Daoy (cell line): ENCODE data around the gene RUNX1. TPM values are rescaled to one million over a fixed set of nuclear protein-coding genes. Genes with fewer than 3 reads are reported as not detected.

Experiments used
- DNase-seq: peaks from one replicate; pipeline ENCODE4 v3.0.0-alpha.2; 2015; ENCODE audit warnings: low read depth
- total RNA-seq: library from RNA; depleted of rRNA; stranded (reverse); fragments of >200 nt; shearing (Covaris generic); gene quantifications from 2 replicates; pipeline ENCODE4 v1.2.3, GENCODE V29; 2014

Gene RUNX1
- total RNA-seq, 1 experiment from 2014 or later: 9.5 TPM

DNA sequence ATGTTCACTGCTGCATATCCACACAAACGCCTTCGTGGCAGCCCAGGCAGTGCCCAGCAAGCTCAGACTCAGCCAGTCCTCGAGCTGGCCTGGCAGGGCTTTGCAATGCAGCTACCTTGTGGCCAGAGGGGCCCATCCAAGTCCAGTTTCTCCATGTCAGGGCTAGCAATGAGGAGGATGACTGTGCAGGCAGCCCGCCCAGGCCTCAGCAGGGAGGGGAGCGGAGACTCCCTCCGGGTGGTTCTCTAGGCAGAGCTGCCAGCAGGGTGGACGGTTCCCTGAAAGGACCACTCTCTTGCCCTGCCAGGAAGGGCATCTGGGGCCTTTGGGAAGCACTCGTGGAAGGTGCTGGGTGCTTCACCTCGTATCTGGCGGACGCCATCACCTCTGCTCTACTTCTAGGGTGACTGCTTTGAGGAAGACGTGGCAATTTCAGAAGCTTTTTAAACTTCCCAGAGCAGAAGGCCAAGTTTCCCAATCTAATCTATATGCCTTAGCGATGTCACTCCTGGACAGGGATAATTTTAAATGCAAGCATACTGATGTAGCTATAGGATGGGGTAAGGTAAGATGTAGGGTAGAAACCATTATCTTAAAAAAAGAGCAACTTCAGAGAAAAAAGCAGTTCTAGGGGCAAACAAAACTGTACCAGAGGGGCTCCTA is 56.2 kb downstream of the RUNX1 start:
- peak; percentile 89 for DNase-seq

DNA sequence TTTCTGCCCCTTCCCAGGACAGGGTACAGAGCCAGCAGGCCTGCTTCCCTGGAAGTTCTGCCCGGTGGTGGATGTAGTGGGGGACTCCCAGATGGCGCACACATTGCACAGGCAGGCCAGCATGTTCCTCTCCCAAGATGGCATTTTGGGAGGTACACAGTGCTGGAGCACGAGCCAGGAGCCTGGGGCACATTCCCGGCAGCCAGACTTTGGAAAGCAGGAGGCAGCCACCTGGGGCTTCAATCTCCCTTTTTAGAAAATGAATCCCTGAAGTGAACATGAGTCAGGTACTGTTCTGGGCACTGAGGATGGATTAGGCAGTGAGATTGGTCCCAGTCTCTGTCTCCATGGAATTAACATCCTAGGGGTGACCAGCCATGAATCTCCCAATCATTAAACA is 56.9 kb downstream of the RUNX1 start:
- DNase-seq: no peak

DNA sequence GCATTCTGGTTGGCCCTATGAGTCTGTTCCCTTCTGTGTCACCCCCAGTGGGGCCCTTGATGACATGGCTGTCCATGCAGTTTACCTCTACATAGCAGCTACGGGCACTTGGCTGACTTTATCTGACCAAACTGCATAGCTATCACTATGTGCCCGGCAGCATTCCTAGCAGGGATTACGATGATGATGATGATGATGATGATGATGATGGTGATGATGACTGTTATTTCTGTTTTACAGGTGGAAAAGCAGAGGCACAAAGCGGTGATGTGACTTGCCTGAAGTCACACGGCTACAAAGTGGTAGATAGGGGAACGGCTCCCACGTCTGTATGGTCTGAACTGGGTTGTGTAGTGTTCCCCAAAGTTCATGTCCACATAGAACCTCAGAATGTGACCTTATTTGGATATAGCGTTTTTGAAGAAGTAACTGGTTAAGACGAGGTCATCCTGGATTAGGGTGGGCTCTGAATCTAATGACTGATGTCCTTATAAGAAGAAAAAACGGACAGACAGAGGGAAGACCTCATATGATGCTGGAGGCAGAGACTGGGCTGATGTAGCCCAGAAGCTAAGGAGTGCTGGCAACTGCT is 57.6 kb downstream of the RUNX1 start:
- no peak for DNase-seq

DNA sequence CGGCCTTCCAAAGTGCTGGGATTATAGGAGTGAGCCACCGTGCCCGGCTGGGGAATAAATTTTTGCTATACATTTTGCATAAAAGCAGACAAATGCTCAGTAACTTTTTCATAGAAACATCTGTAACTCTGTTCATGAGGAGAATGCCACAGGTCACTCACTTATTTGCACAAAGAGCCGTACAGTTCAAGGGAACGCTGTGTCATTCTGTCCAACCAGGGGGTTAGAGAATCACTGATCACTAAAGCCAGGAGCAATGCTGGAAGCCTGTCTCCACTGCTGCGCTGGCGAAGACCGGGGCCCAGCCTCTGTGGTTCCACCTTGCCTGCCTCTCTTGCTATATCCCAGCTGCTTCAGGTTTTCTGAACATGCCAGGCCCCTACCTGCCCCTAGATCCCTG is 58.3 kb downstream of the RUNX1 start:
- DNase-seq: no peak

DNA sequence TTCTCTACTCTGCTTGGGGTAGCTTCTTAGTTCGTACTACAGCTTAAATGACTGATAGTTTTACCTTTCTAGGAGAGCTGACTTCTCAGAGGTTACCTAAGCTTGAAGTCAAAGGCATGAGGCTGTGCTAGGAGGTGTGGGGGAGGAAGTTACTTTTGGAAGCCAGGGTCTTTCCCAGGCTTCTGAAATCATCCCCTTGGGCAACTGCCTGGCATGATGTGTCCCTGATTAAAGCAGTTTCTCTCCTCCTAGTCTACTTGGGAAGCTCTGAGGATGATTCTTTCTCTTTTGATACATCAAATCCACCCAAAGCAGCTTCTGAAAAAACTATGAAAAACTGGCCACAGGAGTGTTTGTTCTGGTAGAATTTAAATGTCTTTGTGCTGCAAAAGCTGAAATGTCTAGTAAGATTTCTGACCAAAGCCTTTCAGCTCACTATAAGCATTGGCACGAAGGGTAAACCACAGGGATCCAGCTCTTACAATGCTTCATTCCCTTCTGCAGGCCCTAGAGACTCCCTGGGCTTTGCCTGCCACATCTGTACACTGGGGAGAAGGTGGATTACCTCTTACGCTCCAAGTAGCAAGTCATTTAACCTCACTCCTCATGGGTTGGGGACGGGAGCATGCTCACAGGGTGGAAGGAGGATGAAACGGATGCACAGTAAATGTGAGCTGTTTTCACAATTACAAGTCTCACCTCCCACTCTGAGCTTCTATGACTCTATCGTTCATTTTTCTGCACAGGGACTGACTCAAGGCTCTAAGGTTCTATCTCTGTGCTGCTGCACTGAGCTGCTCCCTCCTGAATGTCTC is 59.6 kb downstream of the RUNX1 start:
- DNase-seq: peak; percentile 71

GRCh38 chr21:34988625-34989024 is 60.5 kb downstream of the RUNX1 start:
- no peak for DNase-seq

- no peak for DNase-seq
Measured at GRCh38 chr21:34988139-34988538, 61.0 kb downstream of the RUNX1 start.

GRCh38 chr21:34987501-34988072 is 61.5 kb downstream of the RUNX1 start:
- DNase-seq: no peak

DNA sequence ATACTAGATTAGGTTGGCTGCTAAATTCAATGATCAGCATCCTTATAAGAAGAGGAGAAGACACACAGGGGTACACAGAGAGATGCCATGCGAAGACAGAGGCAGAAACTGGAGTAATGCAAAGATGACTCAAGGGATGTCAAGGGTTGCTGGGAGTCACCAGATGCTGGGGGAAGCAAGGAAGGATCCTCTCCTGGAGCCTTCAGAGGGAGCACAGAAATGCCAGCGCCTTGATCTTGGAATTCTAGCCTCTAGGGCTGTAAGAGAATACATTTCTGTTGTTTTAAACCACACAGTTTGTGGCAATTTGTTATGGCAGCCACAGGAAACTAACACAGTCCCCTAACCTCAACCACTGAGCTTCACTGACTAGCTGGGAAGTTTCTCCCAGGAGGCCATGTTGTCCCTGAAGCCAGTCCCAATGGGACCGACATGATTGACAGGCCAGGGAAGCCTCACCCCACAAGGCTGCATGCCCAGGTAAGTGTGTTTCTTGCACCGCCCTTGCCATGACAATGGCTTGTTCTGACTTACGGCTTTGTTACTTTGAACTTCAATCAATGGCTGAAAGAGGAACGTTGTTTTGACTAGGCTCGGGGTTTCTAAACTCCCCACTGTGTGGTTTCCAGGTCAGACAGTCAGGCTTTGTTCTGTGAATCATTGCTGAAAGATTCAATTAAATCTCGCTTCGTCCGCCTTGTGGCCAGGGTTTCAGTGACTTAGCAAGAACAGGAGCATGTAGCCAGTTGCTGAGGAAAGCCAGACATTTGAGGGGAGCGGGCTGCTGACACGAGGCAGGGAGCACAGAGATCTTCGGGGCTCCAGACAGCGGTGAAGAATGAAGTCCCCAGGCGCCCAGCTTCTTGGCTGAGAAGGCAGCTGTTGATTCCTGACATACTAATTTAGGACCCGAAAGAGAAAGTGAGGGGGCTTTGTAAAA is 62.3 kb downstream of the RUNX1 start:
- DNase-seq: peak; percentile 94

- no peak for DNase-seq
Measured at GRCh38 chr21:34984356-34985058, 64.6 kb downstream of the RUNX1 start.

- DNase-seq: peak; percentile 78
Measured at GRCh38 chr21:34983680-34984086, 65.4 kb downstream of the RUNX1 start.

DNA sequence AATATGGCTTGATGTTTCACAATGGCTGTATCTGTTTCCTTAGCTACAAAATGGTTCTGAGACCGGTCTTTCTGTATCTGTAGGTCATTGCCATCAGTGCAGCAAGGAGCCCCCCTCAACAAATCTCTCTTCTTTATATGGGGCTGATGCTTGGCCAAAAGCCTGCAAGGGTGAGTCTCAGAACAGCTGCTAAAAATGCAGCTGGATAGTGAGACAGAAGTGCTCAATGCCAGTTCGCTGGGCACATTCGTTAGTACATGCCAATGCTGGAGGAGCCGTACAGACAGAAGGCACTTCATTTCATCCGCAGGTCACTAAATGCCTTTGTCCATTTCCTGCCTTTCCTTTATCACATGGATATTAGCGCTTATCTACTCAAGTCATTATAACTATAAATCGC is 67.3 kb downstream of the RUNX1 start:
- DNase-seq: no peak

- no peak for DNase-seq
Measured at GRCh38 chr21:34980423-34981115, 68.5 kb downstream of the RUNX1 start.

GRCh38 chr21:34979383-34979782 is 69.7 kb downstream of the RUNX1 start:
- no peak for DNase-seq

DNA sequence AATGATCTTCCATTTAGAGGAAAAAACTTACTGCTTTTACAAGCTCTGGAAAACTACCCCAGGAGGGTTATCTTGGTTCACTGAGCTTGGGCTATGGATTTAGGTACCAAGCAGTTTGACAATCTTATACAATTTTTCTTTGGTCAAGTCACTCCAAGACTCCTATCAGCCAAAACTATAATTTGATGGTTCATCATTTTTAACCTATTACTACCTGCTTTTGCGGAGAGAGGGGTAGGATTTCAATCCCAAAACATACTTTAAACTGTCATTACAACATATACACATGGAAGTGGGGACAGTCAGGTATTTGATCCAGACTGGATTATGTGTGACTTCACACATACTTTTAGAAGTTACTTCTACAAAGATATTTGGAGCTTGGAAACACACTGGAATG is 71.8 kb downstream of the RUNX1 start:
- DNase-seq: no peak

- no peak for DNase-seq
Measured at GRCh38 chr21:34974162-34974981, 74.7 kb downstream of the RUNX1 start.

- no peak for DNase-seq
Measured at GRCh38 chr21:34973685-34974084, 75.4 kb downstream of the RUNX1 start.

DNA sequence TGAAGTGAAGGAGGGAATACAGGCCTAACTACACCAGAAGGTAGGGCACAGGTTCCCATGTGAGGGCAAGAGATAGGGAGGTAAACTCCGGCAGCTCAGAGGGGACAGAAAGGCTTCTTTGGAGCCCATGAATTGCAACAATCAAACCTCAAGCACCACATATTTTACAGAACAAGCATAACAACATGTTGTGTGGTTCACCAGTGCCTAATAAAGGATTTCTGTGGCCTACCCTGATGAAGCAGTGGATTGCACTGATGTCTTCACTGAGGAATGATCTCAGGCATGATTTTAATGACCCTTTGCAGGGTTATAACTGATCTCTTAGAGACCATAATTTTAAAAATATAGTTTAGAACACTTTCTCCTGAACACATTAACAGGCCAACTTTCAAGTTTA is 77.4 kb downstream of the RUNX1 start:
- no peak for DNase-seq

DNA sequence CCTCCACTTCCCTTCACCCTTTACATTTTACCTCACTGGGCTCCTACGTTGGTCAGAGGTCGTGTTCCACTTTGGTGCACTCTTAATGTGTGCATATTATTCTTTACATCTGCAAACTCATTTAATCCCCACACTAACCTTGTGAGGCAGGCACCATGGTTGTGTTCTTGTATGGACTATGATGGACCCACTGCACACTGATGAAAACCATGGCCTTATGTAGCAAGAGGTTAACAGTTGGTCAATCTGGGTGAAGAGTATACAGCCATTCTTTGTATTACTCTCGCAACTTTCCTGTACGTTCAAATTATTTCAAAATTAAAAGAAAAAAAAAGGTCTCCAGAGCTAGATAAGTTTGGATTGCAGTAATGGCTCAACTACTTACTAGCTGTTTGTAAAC is 78.5 kb downstream of the RUNX1 start:
- no peak for DNase-seq

DNA sequence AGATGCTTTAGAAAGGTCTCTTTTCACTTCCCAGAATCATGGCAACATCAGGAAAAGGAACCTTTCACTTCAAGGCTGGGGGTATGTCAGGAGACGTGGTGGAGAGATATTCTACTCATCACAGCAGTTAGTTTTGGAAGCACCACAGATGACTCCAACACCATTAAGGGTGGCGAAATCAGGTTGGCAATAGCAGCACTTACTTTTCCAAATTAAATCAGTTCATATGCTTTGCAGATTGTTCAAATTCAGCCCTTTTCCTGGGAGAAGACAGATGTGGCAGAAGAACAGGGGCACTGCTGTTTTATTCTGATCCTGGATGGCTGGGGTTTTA is 79.0 kb downstream of the RUNX1 start:
- no peak for DNase-seq
